ENCODE data around the gene TNK1.

Gene TNK1

GRCh38 chr17:7392696-7393612, 12.1 kb downstream of the TNK1 start:
- no peak for ATAC-seq

- ATAC-seq: peak; percentile 50 to 55
These were observed 12.9 kb downstream of the TNK1 start for GRCh38 chr17:7393613-7394451.

- ATAC-seq: peak; percentile 90
These were observed 13.7 kb downstream of the TNK1 start, which contains the start of gene PLSCR3 for GRCh38 chr17:7394452-7395191. PLSCR3 (minus strand) TSS chr17:7394525; CDS start chr17:7394110, 415 bp downstream.

GRCh38 chr17:7396147-7396546, 15.3 kb downstream of the TNK1 start:
- no peak for ATAC-seq

GRCh38 chr17:7398612-7399011, 17.7 kb downstream of the TNK1 start:
- no peak for ATAC-seq

- ATAC-seq: no peak
These were observed 22.3 kb downstream of the TNK1 start for GRCh38 chr17:7403043-7403726.

GRCh38 chr17:7403727-7403976, 22.8 kb downstream of the TNK1 start:
- no peak for ATAC-seq

GRCh38 chr17:7403977-7404736, 23.3 kb downstream of the TNK1 start, which contains the start of gene TMEM256:
TMEM256 (minus strand) TSS chr17:7404097; CDS start chr17:7404084, 13 bp downstream.
- ATAC-seq: peak; percentile 96 to 97

- peak; percentile 34 to 44 for ATAC-seq
These were observed 24.0 kb downstream of the TNK1 start for GRCh38 chr17:7404737-7405349.

- no peak for ATAC-seq
These were observed 24.7 kb downstream of the TNK1 start for GRCh38 chr17:7405350-7406234.

- ATAC-seq: no peak
These were observed 25.4 kb downstream of the TNK1 start for GRCh38 chr17:7406235-7406825.

GRCh38 chr17:7407082-7407481, 26.2 kb downstream of the TNK1 start:
- no peak for ATAC-seq

- no peak for ATAC-seq
These were observed 26.8 kb downstream of the TNK1 start, which contains the start of gene NLGN2 for GRCh38 chr17:7407485-7408251. NLGN2 (plus strand) TSS chr17:7407845; CDS start chr17:7408256, 411 bp downstream.

- ATAC-seq: no peak
These were observed 27.4 kb downstream of the TNK1 start for GRCh38 chr17:7408252-7408727.

- ATAC-seq: no peak
These were observed 28.0 kb downstream of the TNK1 start for GRCh38 chr17:7408863-7409262.

- ATAC-seq: no peak
These were observed 28.8 kb downstream of the TNK1 start for GRCh38 chr17:7409716-7410115.

- ATAC-seq: no peak
These were observed 29.9 kb downstream of the TNK1 start for GRCh38 chr17:7410634-7411426.

GRCh38 chr17:7411427-7411750, 30.5 kb downstream of the TNK1 start:
- ATAC-seq: no peak

Data from activated CD4-positive, CD25-positive, alpha-beta regulatory T cell treated with anti-CD3 and anti-CD28 coated beads, Interleukin-2, amount 50 U/mL, for 24 hours (primary cell).